NCI-H226 (cell line): ENCODE measurements around the gene ZP1.

Experiments
- DNase-seq: peaks from one replicate; pipeline ENCODE4 v3.0.0-alpha.2; 2015

The ZP1 gene

DNA sequence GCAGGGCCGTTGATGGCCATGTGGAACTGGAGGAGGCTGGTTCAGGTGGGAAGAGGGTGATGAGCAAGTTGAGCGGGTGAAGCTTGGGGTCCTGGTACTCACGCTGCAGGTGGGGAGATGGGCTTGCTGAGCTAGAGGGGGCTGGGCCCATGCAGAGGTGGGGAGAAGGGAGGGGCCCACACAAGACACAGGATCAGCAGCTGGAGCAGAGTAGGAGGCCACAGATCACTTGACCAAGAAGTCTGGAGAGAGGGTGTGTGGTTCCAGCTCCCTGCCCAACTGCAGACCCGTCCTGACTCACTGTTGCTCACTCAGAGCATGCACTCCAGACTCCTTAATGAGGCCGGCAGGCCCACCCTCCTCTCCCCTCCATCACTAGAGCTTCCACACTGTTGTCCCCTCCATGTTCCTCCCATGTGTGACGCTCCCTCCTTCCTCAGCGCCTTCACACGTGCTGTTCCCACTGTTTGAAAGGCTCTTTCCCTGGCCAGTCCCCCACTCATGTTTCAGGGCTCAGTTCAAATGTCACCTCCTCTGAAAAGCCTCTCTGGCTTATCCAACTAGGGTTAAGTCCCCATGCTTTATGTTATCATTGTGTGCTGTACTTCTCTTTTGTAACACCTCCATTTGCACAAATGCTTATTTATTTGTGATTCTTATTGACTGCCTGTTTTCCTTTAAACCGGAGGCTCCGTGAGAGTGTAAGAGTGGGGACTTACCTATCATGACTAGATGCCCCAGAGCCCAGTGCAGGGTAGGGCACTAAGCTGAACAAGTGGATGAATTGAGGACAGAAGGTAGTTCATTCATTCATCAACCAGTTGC is 23.1 kb upstream of the ZP1 start:
- no peak for DNase-seq

DNA sequence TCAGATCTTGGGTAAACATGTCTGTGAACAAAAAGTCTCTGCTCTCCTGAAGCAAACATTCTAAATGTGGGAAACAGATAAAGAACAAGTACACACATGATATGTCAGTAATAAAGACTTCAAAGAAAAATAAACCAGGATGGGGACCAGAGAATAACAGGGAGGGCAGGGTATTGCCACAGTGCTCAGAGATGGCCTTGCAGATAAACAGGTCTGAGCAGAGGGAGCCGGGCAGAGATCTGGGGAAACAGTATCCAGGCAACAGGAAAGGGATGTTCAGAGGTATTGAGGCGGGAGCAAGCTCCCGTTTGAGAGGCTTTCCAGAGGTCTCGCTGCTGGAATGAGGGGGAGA is 22.5 kb upstream of the ZP1 start:
- DNase-seq: no peak

- no peak for DNase-seq
Measured at GRCh38 chr11:60845338-60845737, 22.0 kb upstream of the ZP1 start.

GRCh38 chr11:60847281-60847680 is 20.1 kb upstream of the ZP1 start:
- no peak for DNase-seq

- DNase-seq: no peak
Measured at GRCh38 chr11:60847896-60848295, 19.4 kb upstream of the ZP1 start.

GRCh38 chr11:60848714-60849151 is 18.6 kb upstream of the ZP1 start:
- no peak for DNase-seq

- no peak for DNase-seq
Measured at GRCh38 chr11:60849641-60850520, 17.5 kb upstream of the ZP1 start.

- no peak for DNase-seq
Measured at GRCh38 chr11:60851327-60852104, 15.8 kb upstream of the ZP1 start.

DNA sequence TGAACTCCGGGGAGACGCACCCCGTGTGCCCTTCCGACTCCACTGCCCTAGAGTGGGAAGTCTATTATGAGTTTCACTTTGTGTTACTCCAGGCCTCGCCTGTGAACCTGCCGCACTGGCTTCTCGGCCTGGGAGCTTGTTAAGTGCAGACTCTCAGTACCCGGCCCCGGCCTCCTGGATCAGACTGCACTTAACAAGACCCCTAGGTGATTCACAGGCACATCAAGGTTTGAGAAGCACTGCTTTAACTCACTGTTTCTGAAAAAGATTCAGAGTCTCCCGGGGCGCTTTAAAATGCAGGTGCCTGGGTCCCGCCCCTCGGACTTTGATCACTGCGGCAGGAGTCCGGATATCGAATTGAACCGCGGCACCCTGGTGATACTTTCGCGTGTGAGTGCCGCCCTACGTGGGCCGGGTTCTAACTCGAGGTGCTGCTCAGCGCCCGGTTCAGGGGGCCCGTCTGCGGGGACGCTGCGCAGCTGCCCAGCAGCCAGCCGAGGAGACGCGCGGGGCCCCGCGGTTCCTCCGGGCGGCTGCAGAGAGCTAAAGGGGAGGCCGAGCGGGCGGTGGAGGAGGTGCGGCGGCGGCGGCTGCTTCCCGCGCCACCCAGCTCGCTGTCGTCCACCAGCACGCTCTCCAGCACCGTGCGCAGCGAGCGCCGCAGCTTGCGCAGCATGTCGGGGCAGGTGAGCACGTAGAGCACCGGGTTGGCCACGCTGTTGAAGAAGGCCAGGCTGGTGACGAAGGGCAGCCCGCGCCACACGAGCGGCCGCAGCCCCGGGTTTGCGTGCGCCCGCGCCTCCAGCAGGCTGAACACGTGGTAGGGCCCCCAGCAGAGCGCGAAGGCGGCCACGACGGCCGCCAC is 15.0 kb upstream of the ZP1 start:
- no peak for DNase-seq

DNA sequence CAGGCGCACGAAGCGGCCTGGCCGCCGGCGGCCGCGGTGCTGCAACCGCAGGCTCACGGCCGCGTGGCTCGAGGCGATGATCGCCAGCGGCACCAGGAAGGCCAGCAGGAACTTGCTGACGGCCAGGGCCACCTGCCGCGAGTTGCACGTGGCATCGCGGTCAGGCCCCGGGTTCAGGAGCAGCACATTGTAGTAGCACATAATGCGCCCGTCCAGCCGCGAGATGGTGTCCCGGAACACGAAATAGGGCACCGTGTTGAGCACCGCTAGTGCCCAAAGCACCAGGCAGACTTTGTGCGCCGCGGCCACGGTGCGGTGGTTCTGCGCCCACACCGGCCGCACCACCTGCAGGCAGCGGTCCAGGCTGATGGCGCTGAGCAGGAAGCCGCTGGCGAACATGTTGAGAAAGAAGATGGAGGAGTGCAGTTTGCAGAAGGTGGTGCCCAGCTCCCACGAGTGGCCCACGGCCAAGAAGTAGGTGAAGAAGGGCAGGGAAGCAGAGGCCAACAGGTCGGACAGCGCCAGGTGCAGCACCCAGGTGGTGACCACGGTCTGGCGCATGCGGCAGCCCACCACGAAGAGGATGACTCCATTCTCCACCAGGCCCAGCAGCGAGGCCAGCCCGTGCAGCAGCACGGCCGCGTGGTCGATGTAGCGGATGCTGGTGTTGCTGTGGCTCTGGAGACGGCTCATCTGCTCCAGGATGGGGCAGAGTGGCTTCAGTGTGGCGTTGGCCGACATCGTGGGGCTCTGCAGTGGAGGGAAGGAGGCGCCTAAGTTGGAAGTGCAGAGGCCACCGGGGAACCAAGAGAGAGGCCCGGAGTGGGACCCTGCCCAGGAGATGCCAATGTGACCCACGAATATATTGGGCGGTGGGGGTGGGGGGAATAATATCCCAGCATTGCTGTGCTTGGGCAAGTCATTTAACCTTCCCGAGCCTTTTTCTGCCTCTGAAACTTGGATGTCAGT is 14.1 kb upstream of the ZP1 start:
- DNase-seq: no peak

GRCh38 chr11:60854140-60854846 is 13.0 kb upstream of the ZP1 start:
- no peak for DNase-seq

- DNase-seq: no peak
Measured at GRCh38 chr11:60854847-60855725, 12.3 kb upstream of the ZP1 start.

DNA sequence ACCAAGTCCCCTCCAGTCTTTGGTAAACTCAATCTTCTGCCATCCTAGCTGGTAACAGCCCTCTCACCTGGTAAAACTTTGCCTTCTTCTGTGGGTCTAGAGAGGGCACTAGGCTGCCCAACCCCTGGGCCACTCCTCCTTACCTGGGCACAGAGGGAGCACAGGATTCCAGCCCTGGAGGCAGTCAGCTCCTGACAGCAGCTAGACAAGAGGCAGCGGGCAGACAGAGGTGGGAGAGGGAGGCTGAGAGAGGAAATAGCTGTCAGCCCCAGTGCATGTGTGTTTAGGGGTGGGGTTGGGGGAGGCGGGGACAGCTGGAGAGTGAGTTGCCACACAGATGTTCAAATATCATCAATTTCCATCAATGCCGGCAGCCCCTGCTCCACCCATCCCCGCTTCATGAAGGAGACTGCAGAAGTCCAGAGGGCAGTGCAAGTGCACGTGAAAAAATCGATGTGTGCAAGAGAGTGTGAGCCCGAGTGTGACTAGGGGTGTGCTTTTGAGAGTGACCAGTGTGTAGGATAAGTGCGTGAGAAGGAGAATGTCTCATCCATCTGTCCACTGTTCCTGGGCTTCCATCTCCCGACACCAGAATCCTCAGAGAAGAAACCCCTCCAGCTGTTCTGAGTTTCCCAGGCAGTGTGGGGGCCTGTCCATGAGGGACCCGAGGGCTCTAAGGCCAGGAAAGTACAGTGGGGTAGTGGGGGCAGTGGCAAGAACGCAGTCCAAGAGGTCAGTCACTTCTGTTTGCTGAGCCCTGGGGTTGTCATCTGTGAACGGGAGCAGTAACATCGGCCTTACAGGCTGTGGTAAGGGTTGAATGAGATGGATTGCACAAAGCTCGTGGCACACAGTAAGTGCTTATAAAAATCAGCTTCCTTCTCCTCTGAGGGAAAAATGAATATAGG is 11.4 kb upstream of the ZP1 start, which contains the start of gene PTGDR2:
PTGDR2 (minus strand) TSS at position 225 of the 908 bp plus-strand sequence. CDS start 2,228 bp downstream, outside the sequence.
- no peak for DNase-seq

- DNase-seq: no peak
Measured at GRCh38 chr11:60857378-60858232, 9.7 kb upstream of the ZP1 start.

DNA sequence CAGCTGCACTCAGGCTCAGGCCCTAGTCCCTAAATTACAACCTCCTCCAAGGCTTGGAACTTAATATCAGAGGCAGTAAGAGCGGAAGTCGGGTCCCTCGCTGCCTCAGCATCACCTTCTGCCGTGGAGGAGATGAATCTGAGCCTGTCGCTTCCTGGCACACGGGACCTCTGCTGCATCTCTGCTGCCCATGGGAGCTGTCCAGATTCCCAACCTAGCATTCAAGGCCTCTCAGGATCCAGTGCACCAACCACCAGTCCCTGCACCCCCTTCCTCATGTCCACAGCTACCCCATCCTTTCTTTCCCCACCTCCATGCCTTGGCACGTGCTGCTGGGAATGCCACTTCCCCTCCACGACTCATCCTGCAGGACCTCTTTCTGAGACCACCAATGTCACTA is 9.1 kb upstream of the ZP1 start:
- no peak for DNase-seq

DNA sequence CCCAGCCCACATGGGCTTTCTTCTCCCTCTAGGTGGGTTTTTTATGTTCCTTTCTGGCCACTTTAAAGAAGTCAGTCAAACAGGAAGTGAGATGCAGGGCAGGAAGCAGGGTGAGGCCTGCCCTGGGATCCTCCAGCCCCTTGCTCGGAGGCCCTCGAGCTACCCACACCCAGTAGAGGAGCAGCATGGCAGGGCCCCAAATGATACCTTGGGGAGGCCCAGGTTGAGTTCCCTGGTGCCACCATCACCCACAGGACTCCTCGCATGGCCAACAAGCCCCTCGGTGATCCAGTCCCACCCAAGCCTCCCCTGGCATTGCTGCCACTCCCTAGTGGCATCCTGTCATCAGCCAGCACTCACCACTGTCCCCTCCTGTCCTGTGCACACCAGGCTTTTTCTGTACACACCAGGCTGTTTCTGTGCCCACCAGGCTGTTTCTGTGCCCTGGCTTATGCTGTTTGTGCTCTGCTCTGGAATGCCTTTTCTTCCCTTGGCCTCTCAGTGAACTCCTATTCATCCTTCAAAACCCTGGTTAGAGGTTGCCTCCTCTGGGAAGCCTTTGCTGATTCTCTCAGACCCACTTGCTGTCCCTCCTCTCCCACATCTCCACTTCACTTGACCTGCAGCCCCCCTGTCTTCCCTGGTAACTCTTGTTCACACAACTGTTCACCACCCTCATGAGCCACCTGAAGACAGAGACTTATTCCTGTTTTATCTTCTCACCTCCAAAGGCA is 8.4 kb upstream of the ZP1 start:
- no peak for DNase-seq
